Stimulated activated CD4-positive, alpha-beta T cell treated with anti-CD3 and anti-CD28 coated beads, Interleukin-1b, Interleukin-23, amount 100 ng/mL, for 48 hours (primary cell): ENCODE measurements around the gene MRPL37.

Experiments
- DNase-seq: peaks from one replicate; pipeline ENCODE4 v3.0.0-alpha.2; 2020

MRPL37 gene

DNA sequence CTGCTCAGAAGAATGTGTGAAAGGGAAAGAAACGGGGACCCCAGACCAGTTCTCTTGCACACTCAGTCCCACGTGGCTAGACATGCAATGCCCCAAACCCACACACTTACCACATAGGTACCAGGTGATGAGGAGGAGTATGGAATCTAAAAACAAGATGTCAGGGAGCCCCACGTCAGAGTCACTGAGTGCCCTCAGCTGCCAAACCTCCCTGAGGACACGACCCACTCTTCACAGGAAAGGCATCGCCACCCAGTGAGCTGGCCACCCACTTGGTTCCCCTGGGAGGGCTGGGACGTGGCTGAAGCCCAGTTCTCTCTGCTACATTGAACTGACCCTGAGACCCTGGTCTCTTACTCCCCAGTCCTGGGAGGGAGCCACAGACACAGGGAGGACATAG is 41.4 kb downstream of the MRPL37 start:
- DNase-seq = no peak

DNA sequence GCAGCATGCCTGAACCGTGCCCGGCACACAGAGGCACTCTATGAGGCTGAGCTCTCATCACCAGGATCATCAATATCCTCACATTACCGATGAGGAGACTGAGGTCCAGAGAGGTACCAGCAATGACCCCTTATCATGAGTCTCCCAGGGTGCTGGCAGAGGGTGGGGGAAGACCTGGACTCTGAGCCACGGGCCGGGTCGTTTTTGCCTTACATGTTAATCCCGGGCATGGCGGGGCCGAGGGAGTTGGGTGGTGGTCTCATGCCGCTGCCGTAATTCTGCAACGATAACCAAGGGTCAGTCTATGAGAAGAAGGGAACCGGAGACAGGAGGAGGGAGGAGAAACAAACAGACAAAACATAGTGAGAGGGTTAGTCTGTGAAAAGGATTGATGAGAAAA is 43.1 kb downstream of the MRPL37 start:
- DNase-seq = no peak

DNA sequence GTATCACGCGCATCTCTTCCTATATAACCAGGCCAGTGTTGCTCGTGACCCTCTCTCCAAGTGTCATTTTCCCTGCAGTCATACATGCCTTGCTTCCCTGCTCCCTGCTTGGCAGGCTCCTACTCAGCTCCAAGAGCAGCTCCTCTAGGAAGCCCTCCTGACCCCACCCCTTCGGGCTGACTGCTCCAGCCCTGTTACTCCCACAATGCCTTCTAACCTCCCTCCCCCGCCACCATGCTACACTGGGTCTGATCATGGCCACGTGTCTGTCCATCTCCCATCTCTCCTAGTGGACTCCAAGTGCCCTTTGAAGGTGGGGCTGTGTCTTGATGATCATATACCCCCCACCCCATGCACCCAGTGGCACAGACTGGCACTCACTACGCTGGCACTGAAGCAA is 44.7 kb downstream of the MRPL37 start:
- no peak for DNase-seq

DNA sequence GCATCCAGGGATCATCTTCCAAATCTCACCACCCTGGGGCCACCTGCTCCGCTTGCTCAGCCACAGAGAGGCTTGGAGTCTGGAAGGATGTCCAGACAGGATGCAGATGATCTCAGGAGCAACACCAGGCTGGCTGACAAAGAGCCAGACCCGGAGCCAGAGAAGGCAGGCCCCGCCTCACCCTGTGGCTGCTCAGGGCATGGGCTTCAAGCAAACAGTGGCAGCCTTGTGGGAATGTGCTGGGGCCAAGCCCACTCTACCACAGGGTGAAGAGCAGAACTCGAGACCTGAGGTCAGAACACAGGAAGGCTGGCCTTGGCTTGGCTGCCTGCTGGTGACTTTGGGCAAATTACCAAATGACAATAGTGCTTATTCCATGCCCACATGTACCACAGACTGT is 45.5 kb downstream of the MRPL37 start:
- DNase-seq = no peak

DNA sequence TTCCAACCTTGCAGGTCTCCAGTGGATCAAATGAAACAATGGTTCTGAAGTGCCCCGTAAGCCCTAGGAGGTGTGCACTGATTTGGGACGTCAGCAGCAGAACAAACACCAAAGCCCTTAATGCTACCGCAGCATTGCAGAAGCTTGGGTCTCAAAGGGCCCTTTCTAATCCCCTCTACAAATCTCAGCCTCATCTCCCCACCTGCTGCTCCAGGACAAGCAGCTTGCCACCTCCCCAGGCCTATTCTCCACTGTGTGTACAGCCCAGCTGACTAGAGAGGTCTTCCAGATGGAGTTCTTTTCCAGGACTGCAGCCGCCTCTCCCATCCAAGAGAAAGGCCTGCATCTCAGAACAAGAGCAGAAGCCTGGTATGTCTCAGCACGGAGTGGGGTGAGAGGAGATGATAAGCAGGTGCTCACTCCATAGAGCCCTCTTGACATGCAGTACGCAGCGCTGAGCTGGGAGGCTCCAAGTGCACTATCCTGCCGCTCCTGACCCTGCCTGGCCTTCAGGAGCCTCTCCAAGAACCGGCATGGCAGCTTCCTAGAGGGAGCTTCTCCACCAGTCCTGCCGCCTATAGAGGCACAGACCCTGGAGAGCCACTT is 46.3 kb downstream of the MRPL37 start:
- no peak for DNase-seq

DNA sequence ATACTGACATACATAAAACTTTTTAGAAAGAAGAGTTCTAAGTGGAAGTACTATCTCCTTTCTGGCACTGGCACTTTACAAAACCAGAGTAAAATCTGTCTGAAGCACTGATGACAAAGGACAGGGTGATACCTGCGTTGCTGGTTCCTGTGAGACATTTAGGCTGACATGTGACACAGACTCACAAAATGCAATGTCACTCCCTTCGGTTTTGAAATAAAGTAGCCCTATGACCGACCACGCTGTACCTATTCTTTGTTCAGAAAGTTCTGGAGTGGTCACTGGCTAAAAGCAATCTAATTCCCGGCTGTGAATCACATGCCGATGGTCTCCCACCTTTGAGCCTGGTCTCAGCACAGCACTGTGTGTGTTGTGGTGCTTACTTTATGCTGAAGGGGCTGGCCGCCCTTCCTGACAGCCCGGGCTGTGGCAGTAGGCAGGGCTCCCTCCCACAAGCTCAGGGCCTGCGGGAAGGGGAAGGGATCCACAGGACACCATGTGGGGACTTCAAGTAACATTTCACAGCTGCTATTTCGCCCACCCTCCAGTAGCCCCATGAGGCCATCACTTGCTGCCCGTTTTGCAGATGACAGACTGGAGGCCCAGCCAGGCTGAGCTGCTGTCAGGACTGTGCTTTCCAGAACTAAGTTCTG is 48.0 kb downstream of the MRPL37 start:
- no peak for DNase-seq

DNA sequence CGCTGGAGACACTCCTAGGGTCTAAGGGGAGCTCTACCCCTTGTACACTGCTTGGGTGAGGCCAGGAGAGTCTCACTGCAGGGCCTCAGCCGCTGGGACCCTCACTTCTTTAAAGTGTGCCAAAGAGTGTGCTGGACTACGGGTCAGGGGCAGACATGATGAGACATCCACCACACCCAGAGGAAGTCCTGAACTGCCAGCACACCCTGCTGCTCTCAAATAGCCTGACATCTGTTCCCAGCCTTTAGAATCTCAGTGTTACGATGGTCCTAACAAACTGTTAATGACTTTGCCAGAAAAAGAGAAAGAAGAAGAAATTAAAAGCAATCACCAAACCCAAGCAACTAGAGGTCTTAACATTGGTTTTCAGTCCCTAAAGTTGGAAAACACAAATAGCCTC is 49.0 kb downstream of the MRPL37 start:
- DNase-seq = no peak

DNA sequence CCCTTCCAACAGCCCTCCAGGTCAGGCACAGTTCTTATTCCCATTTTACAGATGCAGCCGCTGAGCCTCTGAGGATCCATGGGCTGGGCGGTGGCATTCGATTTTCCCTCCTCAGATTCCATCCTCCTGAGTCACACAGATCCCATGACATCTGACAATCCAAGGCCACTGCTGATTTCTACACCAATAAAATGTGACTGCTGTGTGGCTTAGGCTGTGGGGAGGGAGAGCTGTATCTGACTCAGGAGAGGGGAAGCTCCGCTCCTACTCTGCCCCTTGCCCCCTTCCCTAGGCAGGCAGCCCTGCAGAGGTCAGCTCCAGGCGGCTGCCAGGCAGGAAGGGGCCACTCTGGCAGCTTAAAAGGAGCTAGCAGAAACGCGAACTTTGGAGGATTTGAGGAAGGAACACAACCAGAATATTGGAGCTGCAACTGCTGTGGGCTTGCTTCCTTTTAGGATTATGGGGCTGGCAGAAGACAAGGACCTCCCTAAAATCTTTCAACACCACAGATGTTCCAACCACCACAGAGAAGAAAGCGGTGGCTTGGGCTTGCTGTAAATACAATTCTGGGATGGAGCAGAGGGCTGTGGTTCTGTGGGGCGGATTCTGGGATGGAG is 50.0 kb downstream of the MRPL37 start:
- DNase-seq = no peak

DNA sequence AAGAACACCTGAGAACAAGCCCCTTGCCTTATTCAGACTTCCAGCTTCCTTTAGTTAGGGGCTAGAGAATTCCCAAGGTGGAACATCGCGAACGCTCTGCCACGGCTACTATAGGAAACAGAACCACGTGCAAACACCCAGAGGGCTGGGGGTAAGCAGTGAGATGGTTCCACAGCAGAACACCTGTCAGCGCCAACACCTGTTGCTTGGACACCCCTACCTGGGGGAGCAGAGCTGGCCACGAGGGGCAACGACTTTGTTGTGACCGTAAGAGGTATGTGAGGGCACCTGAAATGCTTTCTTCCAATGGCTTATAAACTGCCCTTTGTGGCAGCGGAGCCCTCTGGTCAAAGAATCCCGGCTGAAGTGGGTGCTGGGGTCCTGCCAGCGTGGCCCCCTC is 50.7 kb downstream of the MRPL37 start:
- DNase-seq = no peak

DNA sequence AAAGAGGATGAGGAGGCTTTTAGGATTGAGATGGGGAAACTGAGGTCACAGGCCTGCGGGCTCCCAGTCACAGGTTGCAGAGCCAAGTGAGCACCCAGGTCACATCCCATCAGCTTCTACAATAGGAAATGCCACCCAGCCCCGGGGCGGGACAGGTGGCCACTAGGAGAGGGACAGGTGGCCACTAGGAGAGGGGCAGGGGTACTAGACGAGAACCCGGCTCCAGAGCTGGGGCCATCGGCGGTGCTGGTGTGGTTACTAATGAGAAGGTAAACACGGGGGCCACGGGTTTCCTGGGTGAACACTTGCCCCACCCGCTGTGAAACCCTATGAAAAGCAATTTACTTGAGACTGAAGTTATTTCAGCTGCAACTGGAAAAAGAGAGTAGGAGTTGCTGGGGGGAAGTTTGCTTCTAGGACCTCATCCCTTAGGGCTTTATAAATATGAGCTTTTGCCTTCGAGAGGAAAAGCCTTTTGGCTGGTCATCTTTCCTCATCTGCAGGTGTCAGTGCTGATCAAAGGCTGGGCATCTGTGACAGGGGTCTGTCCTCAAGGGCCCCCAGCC is 52.5 kb downstream of the MRPL37 start:
- DNase-seq = no peak

DNA sequence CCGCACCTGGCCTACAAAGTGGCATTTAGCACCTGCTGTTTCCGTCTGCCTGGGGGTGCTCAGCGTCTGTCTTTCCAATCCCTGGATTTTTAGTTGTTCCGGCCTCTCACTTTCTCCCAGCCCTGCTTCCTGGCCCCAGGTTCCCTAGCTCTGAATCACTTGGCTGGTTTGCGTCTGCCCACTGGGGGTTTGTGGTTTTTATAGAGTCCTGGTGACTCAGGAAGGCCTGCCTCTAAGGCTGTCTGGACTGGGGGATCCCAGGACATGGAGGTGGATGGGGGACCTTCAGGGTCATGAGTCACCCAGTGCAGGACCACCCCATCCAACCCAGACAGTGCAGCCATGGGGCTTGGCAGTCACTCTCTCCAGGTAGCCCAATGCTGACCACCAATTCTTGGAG is 53.5 kb downstream of the MRPL37 start:
- no peak for DNase-seq

DNA sequence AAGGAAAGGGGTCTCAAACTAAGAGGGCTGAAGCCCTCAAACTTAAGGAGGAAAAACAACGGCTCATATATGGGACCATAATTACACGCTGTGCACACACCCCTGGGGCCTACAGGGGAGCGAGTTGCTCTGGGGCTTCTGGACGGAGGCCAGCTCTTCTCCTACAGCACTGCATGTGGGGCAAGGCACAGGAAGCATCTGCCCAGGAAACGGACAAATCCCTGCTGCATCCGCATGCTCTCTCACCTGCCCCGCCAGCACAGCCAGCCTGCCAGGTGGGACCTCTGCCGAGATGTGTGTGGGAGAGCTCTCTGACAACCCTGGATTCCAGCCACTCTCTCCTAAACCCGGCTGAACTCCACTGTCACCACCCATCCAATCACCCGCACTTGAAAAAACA is 54.1 kb downstream of the MRPL37 start:
- DNase-seq = no peak

DNA sequence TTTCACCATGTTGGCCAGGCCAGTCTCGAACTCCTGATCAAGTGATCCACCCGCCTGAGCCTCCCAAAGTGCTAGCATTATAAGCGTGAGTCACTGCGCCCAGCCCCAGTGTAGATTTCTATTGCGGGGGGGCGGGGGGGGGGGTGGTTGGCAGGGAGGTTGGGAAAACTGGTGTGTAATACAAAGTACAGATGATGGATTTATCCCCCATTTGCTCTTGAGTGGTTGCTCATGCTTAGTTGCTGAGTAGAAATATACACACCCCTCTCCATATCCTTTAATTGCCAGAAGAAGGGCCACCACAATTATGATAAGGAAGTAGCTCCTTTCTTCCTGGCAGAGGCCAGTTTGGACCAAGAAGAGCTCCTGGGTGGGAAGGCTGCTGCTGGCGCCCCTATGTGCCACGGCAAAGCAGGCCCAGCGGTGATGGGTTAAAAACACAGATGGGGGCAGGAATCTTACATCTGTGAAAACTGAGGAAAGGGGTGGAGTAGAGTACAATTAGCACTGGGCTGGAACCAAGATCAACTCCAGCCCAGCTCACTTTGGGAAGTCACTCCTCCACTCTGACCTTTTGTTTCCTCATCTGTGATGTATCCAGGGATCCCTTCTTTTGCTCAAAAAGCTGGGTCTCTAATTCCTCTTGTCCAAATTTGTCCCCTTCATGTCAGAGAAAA is 55.2 kb downstream of the MRPL37 start:
- DNase-seq = no peak

DNA sequence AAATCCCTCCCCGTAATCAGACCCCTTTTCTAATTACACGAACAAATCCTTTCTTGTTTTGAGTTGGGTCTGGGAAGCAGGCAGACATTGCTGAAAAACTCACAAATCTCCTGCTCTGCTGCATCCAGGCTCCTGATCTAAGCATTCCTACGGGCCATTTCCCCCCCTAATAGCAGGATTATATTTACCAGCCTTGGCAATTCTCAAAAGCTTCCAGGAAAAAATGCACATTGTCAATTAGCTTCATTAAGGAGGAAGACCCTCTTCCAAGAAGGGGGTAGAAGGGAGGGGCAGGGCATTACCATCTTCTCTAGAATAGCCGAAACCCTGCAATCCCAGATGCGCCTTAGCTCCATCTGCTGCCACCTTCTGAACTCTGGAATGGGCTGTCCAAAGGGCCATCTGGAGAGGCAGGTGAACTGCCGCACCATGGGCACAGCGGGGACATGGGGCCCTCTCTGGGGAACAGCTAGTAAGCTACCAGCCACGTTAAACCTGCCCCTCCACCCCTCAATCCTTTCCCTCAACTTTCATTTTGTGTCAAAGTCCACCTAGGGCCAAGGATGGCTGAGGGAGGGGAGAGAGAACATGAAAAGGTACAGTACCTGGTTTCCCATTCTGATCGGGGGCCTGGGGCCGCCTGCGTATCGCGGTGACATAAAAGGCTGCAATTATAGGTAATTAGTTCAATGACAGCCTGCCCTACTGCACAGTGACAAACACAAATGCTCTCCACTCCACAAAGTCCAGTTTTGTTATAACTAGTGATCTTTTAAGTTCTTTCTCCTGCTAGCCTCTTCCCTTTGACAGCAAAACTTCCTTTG is 56.8 kb downstream of the MRPL37 start:
- DNase-seq = no peak

DNA sequence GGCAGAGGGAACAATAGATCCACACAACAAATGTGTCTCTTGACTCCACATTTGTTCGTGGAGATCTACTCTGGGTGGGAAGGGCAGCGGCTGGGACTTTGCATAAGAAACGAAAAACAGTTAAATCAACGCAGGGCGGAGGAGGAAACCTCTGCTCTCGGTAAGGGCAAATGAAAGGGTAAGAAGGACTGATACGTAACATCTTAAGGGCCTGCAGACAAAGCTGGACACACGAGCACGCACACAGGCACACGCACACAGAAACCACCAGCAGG is 57.3 kb downstream of the MRPL37 start:
- DNase-seq = no peak

DNA sequence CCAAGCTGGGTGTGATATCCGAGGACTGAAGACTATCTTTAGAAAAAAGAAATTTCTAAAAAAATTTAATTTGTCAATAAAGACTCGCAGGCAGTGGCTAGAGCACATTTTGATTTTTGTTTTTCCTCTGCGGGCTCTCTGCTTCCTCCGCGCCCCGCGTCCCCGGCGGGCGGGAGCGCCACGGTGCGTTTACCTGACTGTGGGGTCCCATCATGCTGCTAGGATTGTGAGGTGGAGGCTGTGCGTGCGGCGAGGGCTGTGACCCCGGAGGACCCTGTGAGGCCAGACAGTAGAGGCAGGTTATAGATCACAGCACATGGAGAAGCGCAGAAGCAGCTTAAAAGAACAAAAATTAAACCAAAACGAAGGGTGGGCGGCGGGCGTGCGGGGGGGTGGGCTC is 57.9 kb downstream of the MRPL37 start:
- DNase-seq = no peak

DNA sequence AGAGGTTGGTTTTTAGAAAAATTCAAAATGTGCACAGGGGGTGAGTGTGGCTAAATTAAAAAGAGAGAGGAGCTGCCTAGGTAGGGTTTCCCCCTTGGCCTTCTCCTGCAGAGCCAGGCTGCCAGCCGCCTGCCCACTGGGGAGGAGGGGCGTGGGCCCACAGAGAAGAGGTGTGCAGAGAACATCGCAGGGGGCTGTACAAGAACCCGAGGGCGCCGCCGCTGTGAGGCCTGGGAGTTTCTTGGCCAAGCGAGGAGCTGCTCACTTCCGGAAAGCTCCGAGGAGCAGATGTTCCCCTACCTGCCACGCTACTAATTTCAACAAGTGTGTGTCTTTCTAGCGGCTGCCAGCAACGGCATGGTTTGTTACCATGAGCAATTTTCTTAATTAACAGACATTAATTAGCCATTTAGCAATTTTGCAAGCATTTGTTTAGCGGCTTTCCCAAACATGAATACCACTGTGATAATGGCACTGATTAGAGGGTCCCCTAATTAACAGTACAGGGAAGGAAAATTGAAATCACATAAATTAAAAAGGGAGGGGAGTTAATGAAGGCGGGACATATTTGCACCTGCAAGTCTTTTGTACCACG is 59.7 kb downstream of the MRPL37 start:
- DNase-seq = no peak

DNA sequence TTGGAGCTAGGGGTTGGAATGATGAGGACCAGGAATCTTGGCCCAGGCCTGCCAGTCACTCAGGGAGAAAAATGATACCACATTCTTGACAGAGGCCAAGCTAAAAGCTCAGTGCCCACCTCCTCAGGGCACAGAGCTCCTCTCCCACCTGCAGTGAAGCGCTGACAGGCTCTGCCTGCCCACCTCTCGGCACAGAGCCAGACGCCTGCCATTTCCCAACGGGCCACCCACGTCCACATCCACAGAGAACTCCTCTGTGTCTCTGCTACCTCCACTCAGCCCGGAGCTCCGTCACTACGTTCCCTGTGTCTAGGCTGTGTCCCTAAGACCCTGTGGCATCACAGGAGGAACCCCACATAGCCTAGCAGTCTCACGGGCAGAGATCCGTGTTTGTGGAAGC is 60.8 kb downstream of the MRPL37 start:
- no peak for DNase-seq

DNA sequence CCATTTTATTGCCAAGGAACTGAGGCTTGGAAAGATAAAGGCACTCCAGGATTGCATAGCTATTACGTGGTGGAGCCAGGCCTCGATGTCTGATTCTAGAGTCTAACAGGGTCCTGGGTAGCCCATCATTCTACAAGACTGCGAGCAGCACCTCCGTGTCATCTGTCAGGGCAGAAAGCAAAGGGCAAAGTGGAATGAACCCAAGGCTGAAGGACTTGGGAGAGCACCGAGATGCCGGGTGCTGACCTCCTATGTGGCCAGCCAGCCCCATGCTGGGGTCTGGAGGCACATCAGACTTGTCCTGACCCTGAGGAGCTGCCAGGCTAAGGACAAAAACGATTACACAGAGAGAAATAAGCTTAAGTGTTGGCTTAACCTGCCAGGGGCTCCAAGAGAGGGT is 62.3 kb downstream of the MRPL37 start:
- DNase-seq = no peak

DNA sequence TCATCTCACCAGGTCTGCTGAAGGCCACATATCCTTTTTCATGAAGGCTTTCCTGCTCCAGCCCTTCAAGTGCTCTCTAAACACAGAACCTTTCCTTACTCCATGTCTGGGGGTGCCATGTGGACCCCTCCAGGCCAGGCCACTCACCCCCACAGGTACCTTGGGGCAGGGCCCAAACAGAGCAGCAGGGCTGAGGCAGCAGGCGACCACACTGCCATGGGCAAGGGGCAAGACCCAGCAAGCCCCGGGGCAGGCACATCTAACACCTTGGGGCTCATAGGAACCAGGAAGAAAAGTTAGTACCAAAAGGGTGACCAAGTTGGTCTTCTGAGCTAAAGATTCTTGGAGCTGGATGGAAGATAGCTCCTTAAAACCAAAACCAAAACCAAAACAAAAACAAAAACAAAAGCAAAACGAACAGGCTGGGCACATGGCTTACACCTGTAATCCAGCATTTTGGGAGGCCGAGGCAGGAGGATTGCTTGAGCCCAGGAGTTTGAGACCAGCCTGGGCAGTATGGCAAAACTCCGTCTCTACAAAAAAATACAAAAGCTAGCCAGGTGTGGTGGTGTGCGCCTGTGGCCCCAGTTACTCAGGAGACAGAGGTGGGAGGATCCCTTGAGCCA is 63.7 kb downstream of the MRPL37 start:
- no peak for DNase-seq

DNA sequence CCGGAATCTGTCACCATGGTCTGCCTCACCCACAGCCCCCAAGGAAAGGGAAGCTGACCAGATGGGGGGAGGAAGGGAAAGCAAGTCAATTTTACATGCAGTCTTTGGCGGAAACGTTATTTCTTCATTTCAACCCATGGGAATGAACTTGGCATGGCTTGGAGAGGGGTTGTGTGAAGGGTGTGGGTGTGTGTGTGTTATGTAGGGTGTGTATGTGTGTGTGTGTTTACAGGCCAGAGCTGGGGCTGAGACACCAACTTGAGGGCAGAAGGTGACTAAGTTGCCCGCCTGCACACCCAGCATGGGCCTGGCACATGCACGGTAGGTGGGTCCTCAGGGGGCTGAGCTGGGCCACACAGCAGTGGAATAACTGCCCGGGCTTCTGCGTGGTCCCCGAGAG is 65.2 kb downstream of the MRPL37 start:
- no peak for DNase-seq

DNA sequence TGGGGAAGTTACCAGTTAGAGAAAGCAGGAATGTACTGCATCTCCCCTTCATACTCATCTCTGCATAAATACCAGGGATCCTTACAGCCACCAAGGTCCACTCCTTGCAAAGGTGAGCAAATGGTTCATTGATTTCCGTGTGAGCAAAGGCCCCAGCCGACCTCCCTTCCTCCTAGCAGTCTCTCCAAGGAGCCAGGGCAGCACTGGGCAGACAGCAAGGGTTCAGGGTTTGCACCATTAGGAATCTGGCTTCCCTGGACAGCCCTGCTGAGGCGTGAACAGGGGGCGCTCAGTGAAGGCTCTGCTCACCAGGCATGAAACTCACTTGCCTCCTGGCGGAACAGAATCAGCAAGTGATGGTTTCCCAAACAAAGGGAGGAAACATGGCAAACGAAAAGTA is 65.7 kb downstream of the MRPL37 start:
- DNase-seq = no peak
